Measurements from ENCODE around the gene ZNF100.
"Not testable (repeated sequence)": the region's sequence is repeated elsewhere in the genome, so short reads cannot be mapped to it uniquely, and the experiment has no call there.

The ZNF100 gene

GRCh38 chr19:21699197-21699596 lies 68.2 kb downstream of the ZNF100 start:
- no peak for DNase-seq

GRCh38 chr19:21698215-21698614 lies 69.2 kb downstream of the ZNF100 start:
- peak; percentile 2 for DNase-seq

- DNase-seq: no peak
These were observed 69.7 kb downstream of the ZNF100 start for GRCh38 chr19:21697698-21698097.

- DNase-seq: no peak
These were observed 73.0 kb downstream of the ZNF100 start for GRCh38 chr19:21694171-21694906.

- DNase-seq: no peak
These were observed 74.0 kb downstream of the ZNF100 start for GRCh38 chr19:21693399-21693798.

GRCh38 chr19:21691661-21692060 lies 75.7 kb downstream of the ZNF100 start:
- no peak for DNase-seq

- no peak for DNase-seq
These were observed 78.9 kb downstream of the ZNF100 start for GRCh38 chr19:21688464-21688863.

- DNase-seq: no peak
These were observed 86.7 kb downstream of the ZNF100 start for GRCh38 chr19:21680671-21681070.

- DNase-seq: no peak
These were observed 87.4 kb downstream of the ZNF100 start for GRCh38 chr19:21680026-21680425.

- DNase-seq: no peak
These were observed 89.5 kb downstream of the ZNF100 start for GRCh38 chr19:21677696-21678418.

GRCh38 chr19:21674454-21674853 lies 92.9 kb downstream of the ZNF100 start:
- no peak for DNase-seq

GRCh38 chr19:21673479-21673878 lies 93.9 kb downstream of the ZNF100 start:
- not testable (repeated sequence) for DNase-seq
